Esophagus squamous epithelium (tissue), 4 donors: ENCODE results near the gene SETD1B.

Source experiments
- CTCF ChIP-seq, 6 experiments: fragments of 450-650 bp in 4 of 6; fragments of 200-600 bp in 2 of 6; sonication (generic) in 2 of 6; IDR thresholded peaks; one replicate each; pipeline ENCODE4 v1.5.1; 2016 to 2019; ENCODE audit warnings: antibody characterized with exemption in 6 of 6, mild to moderate bottlenecking in 4 of 6, moderate library complexity in 4 of 6
- POLR2A ChIP-seq, 4 donors: fragments of 450-650 bp; IDR thresholded peaks; one replicate each; pipeline ENCODE4 v1.6.1; 2017; ENCODE audit warnings: antibody characterized with exemption in 4 of 4, mild to moderate bottlenecking in 4 of 4, moderate library complexity in 3 of 4

GRCh38 chr12:121823727-121824115 lies 19.9 kb downstream of the SETD1B start:
- no peak for TF ChIP-seq CTCF (IDR thresholded peaks at IDR 0.05)
- no peak for TF ChIP-seq POLR2A (IDR thresholded peaks at IDR 0.05)
